ENCODE data around the gene FGD6.
A peak's percentile ranks its signal among the peaks of the same experiment; 100 is the strongest.
"Not testable (repeated sequence)": the region's sequence is repeated elsewhere in the genome, so short reads cannot be mapped to it uniquely, and the experiment has no call there.

The FGD6 gene

DNA sequence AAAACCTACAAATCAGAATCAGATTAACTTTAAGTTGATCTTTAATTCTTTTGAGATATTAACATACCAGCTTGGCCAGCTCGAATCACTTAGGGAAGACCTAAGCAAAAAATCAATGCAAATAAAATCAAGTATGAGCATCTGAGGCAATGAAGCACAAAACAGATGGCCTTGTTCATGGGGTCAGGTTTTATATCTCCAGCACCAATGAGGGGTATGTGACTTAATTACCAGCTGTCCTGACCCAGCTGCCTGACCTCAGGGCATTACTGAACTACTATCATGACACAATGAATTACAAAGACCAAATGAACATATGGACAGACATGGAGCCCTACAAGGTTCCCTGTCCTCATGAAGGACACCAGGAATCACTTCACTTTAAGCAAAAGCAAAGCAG is 70.5 kb downstream of the FGD6 start:
- DNase-seq (ENCODE audit: extremely low read depth, low read depth): no peak
- TF ChIP-seq, protein P1, sequence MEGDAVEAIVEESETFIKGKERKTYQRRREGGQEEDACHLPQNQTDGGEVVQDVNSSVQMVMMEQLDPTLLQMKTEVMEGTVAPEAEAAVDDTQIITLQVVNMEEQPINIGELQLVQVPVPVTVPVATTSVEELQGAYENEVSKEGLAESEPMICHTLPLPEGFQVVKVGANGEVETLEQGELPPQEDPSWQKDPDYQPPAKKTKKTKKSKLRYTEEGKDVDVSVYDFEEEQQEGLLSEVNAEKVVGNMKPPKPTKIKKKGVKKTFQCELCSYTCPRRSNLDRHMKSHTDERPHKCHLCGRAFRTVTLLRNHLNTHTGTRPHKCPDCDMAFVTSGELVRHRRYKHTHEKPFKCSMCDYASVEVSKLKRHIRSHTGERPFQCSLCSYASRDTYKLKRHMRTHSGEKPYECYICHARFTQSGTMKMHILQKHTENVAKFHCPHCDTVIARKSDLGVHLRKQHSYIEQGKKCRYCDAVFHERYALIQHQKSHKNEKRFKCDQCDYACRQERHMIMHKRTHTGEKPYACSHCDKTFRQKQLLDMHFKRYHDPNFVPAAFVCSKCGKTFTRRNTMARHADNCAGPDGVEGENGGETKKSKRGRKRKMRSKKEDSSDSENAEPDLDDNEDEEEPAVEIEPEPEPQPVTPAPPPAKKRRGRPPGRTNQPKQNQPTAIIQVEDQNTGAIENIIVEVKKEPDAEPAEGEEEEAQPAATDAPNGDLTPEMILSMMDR (IDR thresholded peaks at IDR 0.05; ENCODE audit: low read depth, low read length, missing control alignments): no peak
- H3K4me3 ChIP-seq (replicated peaks; ENCODE audit: low read depth, low read length): no peak overlapping the region

DNA sequence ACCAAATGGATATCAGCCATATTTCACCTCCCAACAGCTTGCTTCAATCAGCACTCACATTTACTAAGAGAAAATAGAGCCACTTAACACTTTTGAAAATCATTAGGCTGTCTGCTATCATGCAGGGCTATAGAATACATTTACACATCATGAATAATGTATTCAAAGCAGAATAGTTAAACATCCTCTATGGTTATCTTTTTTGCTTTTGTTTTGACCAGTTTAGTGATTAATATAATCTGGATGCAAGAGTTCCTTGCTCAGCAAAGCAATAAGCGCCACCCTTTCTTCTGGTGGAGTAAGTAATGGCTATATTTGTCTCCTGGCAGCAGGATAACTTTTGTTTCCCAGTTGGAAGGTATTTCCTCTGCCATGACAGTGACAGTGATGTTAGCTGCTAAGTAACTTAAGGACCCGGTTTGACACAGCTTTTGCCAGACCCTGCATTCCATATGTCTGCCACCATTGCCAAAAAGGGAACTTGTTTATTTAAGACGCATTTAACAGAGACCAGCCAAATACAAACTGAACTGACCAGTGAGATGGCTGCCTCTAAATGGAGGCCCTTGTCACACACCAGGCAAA is 73.6 kb downstream of the FGD6 start:
- peak; percentile 9 for DNase-seq (ENCODE audit: extremely low read depth, low read depth)
- no peak overlapping the region for H3K4me3 ChIP-seq (replicated peaks; ENCODE audit: low read depth, low read length)
- TF ChIP-seq, protein P1 (IDR thresholded peaks at IDR 0.05; ENCODE audit: low read depth, low read length, missing control alignments): no peak

DNA sequence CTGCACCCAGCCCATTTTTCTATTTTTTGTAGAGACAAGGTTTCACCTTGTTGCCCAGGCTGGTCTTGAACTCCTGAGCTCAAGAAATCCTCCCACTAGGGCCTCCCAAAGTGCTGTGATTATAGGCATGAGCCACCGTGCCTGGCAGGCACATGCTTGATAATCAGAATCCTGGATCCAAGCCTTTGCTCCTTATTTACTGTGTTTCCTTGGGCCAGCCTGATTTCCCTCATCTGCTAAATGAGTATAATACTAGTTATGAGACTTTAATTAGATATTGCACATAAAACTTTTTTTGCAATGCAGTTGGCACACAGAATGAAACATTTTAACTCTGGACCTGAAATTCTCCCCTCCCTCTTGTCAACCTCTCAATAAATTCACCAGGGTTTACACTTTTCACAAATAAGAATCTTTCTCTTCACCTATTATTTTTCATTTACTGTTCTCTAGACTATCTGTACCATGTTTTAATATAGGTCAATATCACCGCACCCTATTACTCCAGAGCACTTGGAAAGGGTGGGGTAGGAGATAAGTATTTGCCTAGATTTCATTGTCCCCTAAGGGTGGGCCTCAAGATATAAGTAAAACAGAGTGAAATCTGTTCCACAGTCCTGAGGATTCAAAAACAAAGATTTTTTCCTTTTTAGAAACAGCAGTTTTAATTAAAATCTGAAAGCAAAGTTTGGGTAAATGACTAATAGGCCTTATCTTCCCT is 74.7 kb downstream of the FGD6 start:
- TF ChIP-seq, protein P1 (IDR thresholded peaks at IDR 0.05; ENCODE audit: low read depth, low read length, missing control alignments): no peak
- no peak for DNase-seq (ENCODE audit: extremely low read depth, low read depth)
- H3K4me3 ChIP-seq (replicated peaks; ENCODE audit: low read depth, low read length): no peak overlapping the region

DNA sequence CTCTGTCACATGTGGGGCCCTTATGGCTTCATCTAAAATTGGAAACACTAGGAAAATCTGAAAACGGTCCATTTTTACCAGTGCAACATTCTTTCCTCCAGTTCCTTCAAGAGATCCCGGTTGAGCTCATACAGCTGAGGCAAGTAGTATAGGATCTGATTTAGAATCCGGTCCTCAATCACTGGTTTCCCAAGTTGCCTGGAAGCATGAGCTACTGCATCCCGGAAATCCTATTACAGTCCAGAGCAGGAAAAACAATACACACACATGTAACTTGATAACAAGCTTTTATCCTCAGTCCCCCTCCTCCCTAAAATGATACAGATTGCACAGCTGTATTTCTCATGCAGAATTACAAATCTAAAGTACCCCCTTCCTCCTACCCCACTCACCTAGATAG is 76.0 kb downstream of the FGD6 start:
- TF ChIP-seq, protein P1 (IDR thresholded peaks at IDR 0.05; ENCODE audit: low read depth, low read length, missing control alignments): no peak
- no peak overlapping the region for H3K4me3 ChIP-seq (replicated peaks; ENCODE audit: low read depth, low read length)
- DNase-seq (ENCODE audit: extremely low read depth, low read depth): no peak

DNA sequence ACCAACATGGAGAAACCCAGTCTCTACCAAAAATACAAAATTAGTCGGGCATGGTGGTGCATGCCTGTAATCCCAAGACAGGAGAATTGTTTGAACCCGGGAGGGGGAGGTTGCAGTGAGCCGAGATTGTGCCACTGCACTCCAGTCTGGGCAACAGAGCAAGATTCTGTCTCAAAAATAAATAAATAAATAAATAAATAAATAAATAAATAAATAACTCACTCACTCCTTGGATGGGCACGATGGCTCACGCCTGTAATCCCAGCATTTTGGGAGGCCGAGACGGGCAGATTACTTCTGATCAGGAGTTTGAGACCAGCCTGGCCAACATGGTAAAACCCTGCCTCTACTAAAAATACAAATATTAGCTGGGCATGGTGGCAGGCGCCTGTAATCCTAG is 79.2 kb downstream of the FGD6 start:
- DNase-seq (ENCODE audit: extremely low read depth, low read depth); H3K4me3 ChIP-seq (replicated peaks; ENCODE audit: low read depth, low read length): not testable (repeated sequence)

DNA sequence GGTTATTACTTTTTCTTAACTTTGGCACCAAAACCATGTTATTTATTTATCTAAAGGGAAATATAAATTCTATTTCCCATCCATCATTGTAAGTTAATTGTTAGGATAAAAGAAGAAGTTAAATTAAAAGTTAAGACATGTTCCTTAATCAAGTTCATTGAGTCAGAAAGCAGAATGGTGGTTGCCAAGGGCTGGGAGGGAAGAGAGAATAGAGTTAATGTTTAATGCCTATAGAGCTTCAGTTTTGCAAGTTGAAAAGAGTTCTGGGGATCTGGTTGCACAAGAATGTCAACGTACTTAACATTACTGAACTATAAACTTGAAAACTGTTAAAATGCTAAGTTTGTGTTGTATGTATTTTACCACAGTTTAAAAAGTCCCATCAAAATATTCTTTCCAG is 80.7 kb downstream of the FGD6 start:
- no peak for DNase-seq (ENCODE audit: extremely low read depth, low read depth)
- TF ChIP-seq, protein P1 (IDR thresholded peaks at IDR 0.05; ENCODE audit: low read depth, low read length, missing control alignments): no peak
- H3K4me3 ChIP-seq (replicated peaks; ENCODE audit: low read depth, low read length): no peak overlapping the region

DNA sequence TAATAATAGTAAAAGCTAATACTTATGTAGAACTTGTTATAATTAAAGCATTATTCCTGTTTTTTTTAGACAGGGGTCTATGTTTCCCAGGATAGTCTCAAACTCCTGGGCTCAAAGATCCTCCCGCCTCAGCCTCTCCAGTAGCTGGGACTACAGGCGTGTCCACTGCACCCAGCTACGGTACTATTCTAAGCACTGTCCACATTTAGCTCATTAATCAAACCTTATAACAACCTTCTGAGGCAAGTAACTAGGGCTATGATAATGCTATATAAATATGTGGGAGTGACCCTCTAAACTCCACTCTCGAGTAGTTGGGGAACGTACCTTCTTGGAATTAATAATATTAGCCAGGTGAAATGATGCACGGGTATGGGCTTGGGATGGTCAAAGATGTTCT is 83.2 kb downstream of the FGD6 start:
- TF ChIP-seq, protein P1 (IDR thresholded peaks at IDR 0.05; ENCODE audit: low read depth, low read length, missing control alignments): no peak
- no peak overlapping the region for H3K4me3 ChIP-seq (replicated peaks; ENCODE audit: low read depth, low read length)
- DNase-seq (ENCODE audit: extremely low read depth, low read depth): no peak

All from HFF-Myc (cell line).